WTC11 (cell line): ENCODE measurements around the gene SLC35A3. TPM values are rescaled to one million over a fixed set of nuclear protein-coding genes. Genes with fewer than 3 reads are reported as not detected.

Experiments
- ATAC-seq: fragments of 200-7000 bp; cut with Tn5 transposase; 2 replicates; pipeline ENCODE4 v1.10.0; 2021; ENCODE audit warnings: mild to moderate bottlenecking, moderate library complexity
- CTCF ChIA-PET: fragments of 300-600 bp; sonication (Branson Sonifier 250); formaldehyde crosslinking; loops from one replicate; lab custom pipeline; 2021; ENCODE audit warnings: antibody characterized with exemption; lab: Charles Lee
- POLR2A ChIA-PET: fragments of 350-600 bp; sonication (Branson Sonifier 250); formaldehyde crosslinking; loops from one replicate; lab custom pipeline; 2021; ENCODE audit warnings: antibody characterized with exemption; lab: Charles Lee
- DNase-seq: peaks from one replicate; pipeline ENCODE4 v3.0.0; 2021; ENCODE audit warnings: low spot score
- H3K27ac Mint-ChIP-seq: 2 replicates; pipeline ENCODE4 v1.8.0; 2021; ENCODE audit warnings: mixed read lengths
- H3K27me3 Mint-ChIP-seq: 2 replicates; pipeline ENCODE4 v1.8.0; 2021; ENCODE audit warnings: low read depth, mild to moderate bottlenecking, moderate library complexity, mixed read lengths
- H3K36me3 Mint-ChIP-seq: 2 replicates; pipeline ENCODE4 v1.8.0; 2021; ENCODE audit warnings: mixed read lengths
- H3K4me1 Mint-ChIP-seq: 2 replicates; pipeline ENCODE4 v1.8.0; 2022; ENCODE audit warnings: mixed read lengths
- H3K4me3 Mint-ChIP-seq: 2 replicates; pipeline ENCODE4 v1.8.0; 2021; ENCODE audit warnings: mild to moderate bottlenecking, moderate library complexity, mixed read lengths
- H3K9me3 Mint-ChIP-seq: 2 replicates; pipeline ENCODE4 v1.8.0; 2021; ENCODE audit warnings: mixed read lengths
- AFF4 ChIP-seq: sonication (generic); formaldehyde crosslinking; IDR thresholded peaks from 2 replicates; pipeline ENCODE4 v1.8.1; 2023; ENCODE audit warnings: mild to moderate bottlenecking, missing genetic modification reagents, borderline replicate concordance
- ERG ChIP-seq: fragments of 250-450 bp; sonication (Bioruptor Pico); IDR thresholded peaks from 2 replicates; pipeline ENCODE4 v1.8.0; 2021; ENCODE audit warnings: mild to moderate bottlenecking
- IRF1 ChIP-seq: sonication (generic); formaldehyde crosslinking; IDR thresholded peaks from 2 replicates; pipeline ENCODE4 v1.8.0; 2023; ENCODE audit warnings: missing genetic modification reagents
- MAX ChIP-seq: sonication (generic); formaldehyde crosslinking; IDR thresholded peaks from 2 replicates; pipeline ENCODE4 v1.8.0; 2022; ENCODE audit warnings: mild to moderate bottlenecking, missing genetic modification reagents
- MYBL2 ChIP-seq: sonication (generic); formaldehyde crosslinking; IDR thresholded peaks from 2 replicates; pipeline ENCODE4 v1.8.1; 2023; ENCODE audit warnings: mild to moderate bottlenecking, moderate library complexity, missing genetic modification reagents
- NFATC4 ChIP-seq: fragments of 250-450 bp; sonication (Bioruptor Pico); IDR thresholded peaks from 2 replicates; pipeline ENCODE4 v1.9.0; 2021; ENCODE audit warnings: mild to moderate bottlenecking
- NFE2L1 ChIP-seq: sonication (generic); formaldehyde crosslinking; IDR thresholded peaks from 2 replicates; pipeline ENCODE4 v1.8.1; 2023; ENCODE audit warnings: missing genetic modification reagents
- NR1H2 ChIP-seq: sonication (generic); formaldehyde crosslinking; IDR thresholded peaks from 2 replicates; pipeline ENCODE4 v1.9.0; 2021; ENCODE audit warnings: mild to moderate bottlenecking, moderate library complexity, missing genetic modification reagents
- SMAD3 ChIP-seq: sonication (generic); formaldehyde crosslinking; IDR thresholded peaks from 2 replicates; pipeline ENCODE4 v1.8.0; 2022; ENCODE audit warnings: missing genetic modification reagents, mild to moderate bottlenecking, borderline replicate concordance
- SMAD4 ChIP-seq: sonication (generic); formaldehyde crosslinking; IDR thresholded peaks from 2 replicates; pipeline ENCODE4 v1.8.0; 2022; ENCODE audit warnings: mild to moderate bottlenecking, missing genetic modification reagents
- TEAD4 ChIP-seq: sonication (generic); formaldehyde crosslinking; IDR thresholded peaks from 2 replicates; pipeline ENCODE4 v1.8.0; 2022; ENCODE audit warnings: mild to moderate bottlenecking, missing genetic modification reagents
- ZBTB21 ChIP-seq: sonication (generic); formaldehyde crosslinking; IDR thresholded peaks from 2 replicates; pipeline ENCODE4 v1.8.1; 2023; ENCODE audit warnings: mild to moderate bottlenecking, missing genetic modification reagents, borderline replicate concordance
- ZNF219 ChIP-seq: sonication (generic); formaldehyde crosslinking; IDR thresholded peaks from 2 replicates; pipeline ENCODE4 v1.8.0; 2023; ENCODE audit warnings: missing genetic modification reagents, mild to moderate bottlenecking, borderline replicate concordance
- ZNF263 ChIP-seq: sonication (generic); formaldehyde crosslinking; IDR thresholded peaks from 2 replicates; pipeline ENCODE4 v1.8.1; 2022; ENCODE audit warnings: low read depth, mild to moderate bottlenecking, moderate library complexity, missing genetic modification reagents
- ZNF317 ChIP-seq: sonication (generic); formaldehyde crosslinking; IDR thresholded peaks from 2 replicates; pipeline ENCODE4 v1.8.1; 2023; ENCODE audit warnings: low read depth, mild to moderate bottlenecking, moderate library complexity, missing genetic modification reagents, borderline replicate concordance
- ZNF512 ChIP-seq: sonication (generic); formaldehyde crosslinking; IDR thresholded peaks from 2 replicates; pipeline ENCODE4 v1.8.1; 2022; ENCODE audit warnings: missing genetic modification reagents, borderline replicate concordance
- total RNA-seq: library from RNA; stranded (reverse); gene quantifications from 3 replicates; pipeline ENCODE4 v1.2.3, GENCODE V29; 2021
- TF ChIP-seq, protein P1 (sequence below): sonication (generic); formaldehyde crosslinking; IDR thresholded peaks from 2 replicates; pipeline ENCODE4 v1.8.1; 2022; ENCODE audit warnings: mild to moderate bottlenecking, moderate library complexity, missing genetic modification reagents
- TF ChIP-seq, protein P2 (sequence below): fragments of 250-450 bp; sonication (Bioruptor Pico); IDR thresholded peaks from 2 replicates; pipeline ENCODE4 v1.9.0; 2021; ENCODE audit warnings: mild to moderate bottlenecking, borderline replicate concordance
- TF ChIP-seq, protein P3 (sequence below): sonication (generic); formaldehyde crosslinking; IDR thresholded peaks from 2 replicates; pipeline ENCODE4 v1.8.0; 2022; ENCODE audit warnings: mild to moderate bottlenecking, missing genetic modification reagents
- TF ChIP-seq, protein P4 (sequence below): fragments of 250-450 bp; sonication (Bioruptor Pico); IDR thresholded peaks from 2 replicates; pipeline ENCODE4 v1.9.0; 2021; ENCODE audit warnings: mild to moderate bottlenecking

The SLC35A3 gene
- total RNA-seq, 1 experiment from 2014 or later = 14.5 TPM

GRCh38 chr1:100051893-100052292 lies 82.1 kb downstream of the SLC35A3 start:
- DNase-seq (no peak), ATAC-seq (no peak)
- TF ChIP-seq TEAD4 (CRISPR knock-in tag) (no peak), ZBTB21 (CRISPR knock-in tag) (no peak), NR1H2 (CRISPR knock-in tag) (no peak), ZNF219 (no peak), SMAD4 (CRISPR knock-in tag) (no peak), MAX (CRISPR knock-in tag) (no peak), MYBL2 (CRISPR knock-in tag) (no peak), NFATC4 (CRISPR knock-in tag) (no peak), ZNF512 (CRISPR knock-in tag) (no peak), SMAD3 (no peak), ZNF317 (CRISPR knock-in tag) (no peak)
- TF ChIP-seq, protein P1, sequence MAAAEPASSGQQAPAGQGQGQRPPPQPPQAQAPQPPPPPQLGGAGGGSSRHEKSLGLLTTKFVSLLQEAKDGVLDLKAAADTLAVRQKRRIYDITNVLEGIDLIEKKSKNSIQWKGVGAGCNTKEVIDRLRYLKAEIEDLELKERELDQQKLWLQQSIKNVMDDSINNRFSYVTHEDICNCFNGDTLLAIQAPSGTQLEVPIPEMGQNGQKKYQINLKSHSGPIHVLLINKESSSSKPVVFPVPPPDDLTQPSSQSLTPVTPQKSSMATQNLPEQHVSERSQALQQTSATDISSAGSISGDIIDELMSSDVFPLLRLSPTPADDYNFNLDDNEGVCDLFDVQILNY (CRISPR knock-in tag) = no peak
- TF ChIP-seq, protein P2, sequence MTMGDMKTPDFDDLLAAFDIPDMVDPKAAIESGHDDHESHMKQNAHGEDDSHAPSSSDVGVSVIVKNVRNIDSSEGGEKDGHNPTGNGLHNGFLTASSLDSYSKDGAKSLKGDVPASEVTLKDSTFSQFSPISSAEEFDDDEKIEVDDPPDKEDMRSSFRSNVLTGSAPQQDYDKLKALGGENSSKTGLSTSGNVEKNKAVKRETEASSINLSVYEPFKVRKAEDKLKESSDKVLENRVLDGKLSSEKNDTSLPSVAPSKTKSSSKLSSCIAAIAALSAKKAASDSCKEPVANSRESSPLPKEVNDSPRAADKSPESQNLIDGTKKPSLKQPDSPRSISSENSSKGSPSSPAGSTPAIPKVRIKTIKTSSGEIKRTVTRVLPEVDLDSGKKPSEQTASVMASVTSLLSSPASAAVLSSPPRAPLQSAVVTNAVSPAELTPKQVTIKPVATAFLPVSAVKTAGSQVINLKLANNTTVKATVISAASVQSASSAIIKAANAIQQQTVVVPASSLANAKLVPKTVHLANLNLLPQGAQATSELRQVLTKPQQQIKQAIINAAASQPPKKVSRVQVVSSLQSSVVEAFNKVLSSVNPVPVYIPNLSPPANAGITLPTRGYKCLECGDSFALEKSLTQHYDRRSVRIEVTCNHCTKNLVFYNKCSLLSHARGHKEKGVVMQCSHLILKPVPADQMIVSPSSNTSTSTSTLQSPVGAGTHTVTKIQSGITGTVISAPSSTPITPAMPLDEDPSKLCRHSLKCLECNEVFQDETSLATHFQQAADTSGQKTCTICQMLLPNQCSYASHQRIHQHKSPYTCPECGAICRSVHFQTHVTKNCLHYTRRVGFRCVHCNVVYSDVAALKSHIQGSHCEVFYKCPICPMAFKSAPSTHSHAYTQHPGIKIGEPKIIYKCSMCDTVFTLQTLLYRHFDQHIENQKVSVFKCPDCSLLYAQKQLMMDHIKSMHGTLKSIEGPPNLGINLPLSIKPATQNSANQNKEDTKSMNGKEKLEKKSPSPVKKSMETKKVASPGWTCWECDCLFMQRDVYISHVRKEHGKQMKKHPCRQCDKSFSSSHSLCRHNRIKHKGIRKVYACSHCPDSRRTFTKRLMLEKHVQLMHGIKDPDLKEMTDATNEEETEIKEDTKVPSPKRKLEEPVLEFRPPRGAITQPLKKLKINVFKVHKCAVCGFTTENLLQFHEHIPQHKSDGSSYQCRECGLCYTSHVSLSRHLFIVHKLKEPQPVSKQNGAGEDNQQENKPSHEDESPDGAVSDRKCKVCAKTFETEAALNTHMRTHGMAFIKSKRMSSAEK (CRISPR knock-in tag) = no peak
- TF ChIP-seq, protein P3, sequence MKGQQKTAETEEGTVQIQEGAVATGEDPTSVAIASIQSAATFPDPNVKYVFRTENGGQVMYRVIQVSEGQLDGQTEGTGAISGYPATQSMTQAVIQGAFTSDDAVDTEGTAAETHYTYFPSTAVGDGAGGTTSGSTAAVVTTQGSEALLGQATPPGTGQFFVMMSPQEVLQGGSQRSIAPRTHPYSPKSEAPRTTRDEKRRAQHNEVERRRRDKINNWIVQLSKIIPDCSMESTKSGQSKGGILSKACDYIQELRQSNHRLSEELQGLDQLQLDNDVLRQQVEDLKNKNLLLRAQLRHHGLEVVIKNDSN = no peak
- H3K4me1 Mint-ChIP-seq = peaks cover 29% of the 10 kb centered on the region
- ChIA-PET CTCF (no interaction called here), POLR2A (interaction anchor here (0.6 kb wide), 1 partner anchor 120 kb away, joined by 5 read pairs; no protein-coding TSS in a partner anchor)
- H3K36me3 Mint-ChIP-seq = peaks cover 3% of the 10 kb centered on the region; the same call in 1 of the 2 replicates
- no peaks in the 10 kb centered on the region for H3K9me3 Mint-ChIP-seq
- H3K4me3 Mint-ChIP-seq = no peak overlapping the region
- 0 out of 2 replicates have a peak overlapping the region, but pooled peaks have one; percentile 3 for H3K27ac Mint-ChIP-seq
- no peaks in the 10 kb centered on the region for H3K27me3 Mint-ChIP-seq

DNA sequence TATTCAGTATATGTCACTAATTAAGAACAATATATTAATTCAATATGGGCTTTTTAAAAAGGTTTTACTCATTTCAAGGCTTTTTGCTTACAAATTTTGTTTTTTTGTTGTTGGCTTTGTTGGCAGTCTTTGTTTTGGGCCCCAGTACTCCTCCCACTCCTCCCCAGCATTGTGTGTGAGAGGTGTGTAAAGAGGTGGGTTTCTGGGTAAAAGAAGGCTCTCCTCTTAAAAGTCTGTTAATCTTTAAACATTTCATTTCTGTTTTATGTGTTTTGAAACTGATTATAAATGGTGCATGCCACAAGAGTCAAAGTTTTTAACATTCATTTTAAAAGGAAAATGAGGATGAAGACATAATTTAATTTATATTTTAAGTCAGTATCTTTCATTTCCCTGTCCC lies 83.3 kb downstream of the SLC35A3 start:
- H3K9me3 Mint-ChIP-seq = no peaks in the 10 kb centered on the region
- no peak overlapping the region for H3K4me3 Mint-ChIP-seq
- TF ChIP-seq ZNF263 (CRISPR knock-in tag) (no peak), NFE2L1 (CRISPR knock-in tag) (no peak), IRF1 (CRISPR knock-in tag) (no peak), AFF4 (CRISPR knock-in tag) (no peak), ERG (CRISPR knock-in tag) (no peak), NFATC4 (CRISPR knock-in tag) (no peak), MYBL2 (CRISPR knock-in tag) (no peak)
- TF ChIP-seq, protein P4, sequence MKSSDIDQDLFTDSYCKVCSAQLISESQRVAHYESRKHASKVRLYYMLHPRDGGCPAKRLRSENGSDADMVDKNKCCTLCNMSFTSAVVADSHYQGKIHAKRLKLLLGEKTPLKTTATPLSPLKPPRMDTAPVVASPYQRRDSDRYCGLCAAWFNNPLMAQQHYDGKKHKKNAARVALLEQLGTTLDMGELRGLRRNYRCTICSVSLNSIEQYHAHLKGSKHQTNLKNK (CRISPR knock-in tag) = no peak
- TF ChIP-seq, protein P3 = no peak

More for the DNA sequence above, 83.3 kb downstream of the SLC35A3 start:
- Mint-ChIP-seq H3K27ac (no peak overlapping the region), H3K27me3 (no peaks in the 10 kb centered on the region), H3K36me3 (peaks cover 3% of the 10 kb centered on the region; the same call in 1 of the 2 replicates), H3K4me1 (peaks cover 20% of the 10 kb centered on the region)
- POLR2A ChIA-PET = no interaction called here
- ATAC-seq (no peak), DNase-seq (no peak)
- CTCF ChIA-PET = no interaction called here
